NT2/D1 (cell line): ENCODE results near the gene P3H3.

Experiments
- DNase-seq: peaks from one replicate; pipeline ENCODE4 v3.0.0-alpha.2; 2011; ENCODE audit warnings: low read depth, low spot score
- H3K27me3 ChIP-seq: 2 replicates; pipeline ENCODE4 v1.6.0; 2011; ENCODE audit warnings: mild to moderate bottlenecking; ENCODE audit not compliant: insufficient read length, insufficient read depth
- H3K36me3 ChIP-seq: 2 replicates; pipeline ENCODE4 v1.6.1; 2011; ENCODE audit warnings: mild to moderate bottlenecking, low read length, mixed read lengths; ENCODE audit not compliant: insufficient read depth, insufficient read length
- H3K4me1 ChIP-seq: 2 replicates; pipeline ENCODE4 v1.5.1; 2011; ENCODE audit not compliant: insufficient read depth, insufficient read length
- H3K4me3 ChIP-seq: 2 replicates; pipeline ENCODE4 v1.5.1; 2011; ENCODE audit warnings: low read depth; ENCODE audit not compliant: insufficient read length
- H3K9ac ChIP-seq: 2 replicates; pipeline ENCODE4 v1.6.0; 2011; ENCODE audit warnings: low read depth; ENCODE audit not compliant: insufficient read length
- H3K9me3 ChIP-seq: 2 replicates; pipeline ENCODE4 v1.5.1; 2011; ENCODE audit warnings: mild to moderate bottlenecking, low read length; ENCODE audit not compliant: insufficient read depth
- SUZ12 ChIP-seq: IDR thresholded peaks from 2 replicates; pipeline ENCODE4 v1.6.1; 2011; ENCODE audit not compliant: insufficient read length, insufficient read depth; ENCODE audit errors: extremely low read depth
- YY1 ChIP-seq: IDR thresholded peaks from 2 replicates; pipeline ENCODE4 v1.6.1; 2011; ENCODE audit not compliant: insufficient read length, insufficient read depth
- ZNF274 ChIP-seq: IDR thresholded peaks from 2 replicates; pipeline ENCODE4 v1.6.1; 2011; ENCODE audit warnings: mild to moderate bottlenecking, low read depth, low read length

Gene P3H3

GRCh38 chr12:6827982-6828780 lies at the start of gene P3H3:
Gene P3H3, plus strand, starts transcription at chr12:6828407. Its CDS starts 34 bp downstream, at chr12:6828441.
- Histone ChIP-seq H3K36me3 (peaks cover 59% of the 10 kb centered on the region), H3K27me3 (no peaks in the 10 kb centered on the region), H3K4me3 (peak within 1 kb of the TSS; percentile 93), H3K9ac (peak within 1 kb of the TSS; percentile 94), H3K9me3 (no peaks in the 10 kb centered on the region), H3K4me1 (peaks cover 54% of the 10 kb centered on the region)
- TF ChIP-seq SUZ12 (no peak), ZNF274 (no peak), YY1 (no peak)
- DNase-seq: peak; percentile 89

DNA sequence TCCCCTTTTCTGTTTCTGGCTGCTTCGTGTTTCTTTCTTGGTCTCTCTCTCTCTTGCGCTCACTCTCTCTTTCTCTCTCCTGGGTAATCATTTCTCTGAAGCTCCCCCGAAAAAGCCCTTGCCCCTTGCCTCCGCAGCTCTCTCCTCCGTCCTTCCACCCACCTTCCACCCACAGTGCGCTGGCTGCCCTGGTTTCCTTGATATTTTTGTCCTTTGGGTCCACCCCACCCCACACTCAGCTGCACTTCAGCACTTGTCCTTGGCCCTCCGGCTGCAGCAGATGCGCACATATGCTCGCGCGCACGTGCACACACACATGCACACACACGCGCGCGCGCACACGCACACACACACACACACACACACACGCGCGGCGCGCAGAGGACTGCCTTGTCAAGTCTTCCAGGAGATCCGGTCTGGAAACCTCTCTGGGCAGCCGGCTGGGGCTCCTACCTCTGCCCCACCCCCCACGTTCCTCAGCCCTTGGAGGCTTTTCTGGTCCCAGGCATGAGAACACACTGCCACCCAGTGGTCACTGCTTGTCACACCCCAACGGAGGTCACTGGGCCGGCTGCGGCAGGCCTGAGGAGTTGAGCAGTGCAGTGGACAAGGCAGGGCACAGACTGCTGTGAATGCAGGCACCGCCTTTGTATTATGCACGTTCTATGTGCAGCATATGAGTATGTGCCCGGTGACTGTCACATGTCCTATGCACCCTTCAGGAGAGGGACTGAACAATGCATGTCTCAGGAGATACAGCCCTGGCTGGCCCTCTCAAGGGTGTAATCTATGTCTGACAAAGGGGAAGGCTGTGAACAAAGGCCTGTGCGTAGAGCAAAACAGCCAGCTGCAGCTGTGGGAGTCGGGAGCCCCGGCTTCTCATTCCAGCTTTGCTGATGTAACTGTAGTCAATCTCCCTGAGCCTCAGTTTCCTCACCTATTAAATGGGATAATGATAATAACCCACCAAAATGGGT lies 49.3 kb upstream of the P3H3 start:
- TF ChIP-seq YY1: no peak
- TF ChIP-seq SUZ12: no peak
- TF ChIP-seq ZNF274: no peak
- H3K9me3 ChIP-seq: no peaks in the 10 kb centered on the region

GRCh38 chr12:6779708-6780432 lies 48.3 kb upstream of the P3H3 start:
- H3K4me3 ChIP-seq: no peak overlapping the region
- H3K36me3 ChIP-seq: peaks cover 13% of the 10 kb centered on the region
- no peaks in the 10 kb centered on the region for H3K9me3 ChIP-seq
- DNase-seq: no peak
- H3K27me3 ChIP-seq: peaks cover 33% of the 10 kb centered on the region
- peak overlapping the region; percentile 57 for H3K9ac ChIP-seq
- TF ChIP-seq ZNF274: no peak
- TF ChIP-seq YY1: no peak
- no peak for TF ChIP-seq SUZ12
- H3K4me1 ChIP-seq: peaks cover 34% of the 10 kb centered on the region

More for the DNA sequence above, 49.3 kb upstream of the P3H3 start:
- DNase-seq: peak; percentile 100
- Histone ChIP-seq H3K36me3 (peaks cover 19% of the 10 kb centered on the region), H3K27me3 (peaks cover 43% of the 10 kb centered on the region), H3K9ac (peak overlapping the region; percentile 73), H3K4me3 (peak overlapping the region; percentile 44), H3K4me1 (peaks cover 35% of the 10 kb centered on the region)

DNA sequence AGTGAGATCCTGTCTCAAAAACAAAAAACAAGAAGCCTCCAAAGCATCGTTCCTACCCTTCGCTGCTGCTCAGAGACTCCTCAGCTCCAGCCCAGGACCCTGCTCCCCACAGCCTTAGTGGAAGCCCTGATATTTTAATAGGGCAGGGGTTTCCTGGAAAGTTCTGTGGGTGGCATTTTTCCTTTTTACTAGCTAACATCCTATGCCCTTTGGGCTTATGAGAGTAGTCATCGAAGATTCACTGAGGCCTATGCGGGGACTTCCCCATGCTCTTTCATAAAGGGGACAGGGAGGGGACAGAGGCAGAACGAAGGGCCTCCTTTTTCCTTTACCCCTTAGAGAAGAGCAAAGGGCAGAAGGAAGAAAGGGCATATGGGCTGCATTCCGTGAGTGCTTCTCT lies 47.6 kb upstream of the P3H3 start:
- Histone ChIP-seq H3K9me3 (no peaks in the 10 kb centered on the region), H3K36me3 (peaks cover 8% of the 10 kb centered on the region), H3K27me3 (peaks cover 26% of the 10 kb centered on the region), H3K4me3 (no peak overlapping the region), H3K9ac (no peak overlapping the region), H3K4me1 (peaks cover 37% of the 10 kb centered on the region)
- DNase-seq: no peak
- TF ChIP-seq YY1 (no peak), ZNF274 (no peak), SUZ12 (no peak)

DNA sequence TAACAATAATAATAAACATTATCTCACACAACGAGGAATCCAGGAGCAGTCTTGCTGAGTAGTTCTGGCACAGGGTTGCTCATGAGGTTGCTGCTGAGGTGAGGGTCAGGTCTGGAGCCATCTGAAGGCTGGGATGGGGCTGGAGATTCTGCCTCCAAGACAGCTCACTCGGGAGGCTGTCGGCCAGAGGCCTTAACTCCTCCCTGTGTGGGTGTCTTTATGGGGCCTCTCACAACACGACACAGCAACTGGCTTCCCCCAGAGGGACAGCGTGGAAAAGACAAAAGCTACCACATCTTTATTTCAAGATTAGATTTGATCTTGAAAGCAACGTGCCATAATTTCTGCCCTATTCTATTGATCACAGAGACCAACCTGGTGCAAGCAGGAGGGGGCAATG lies 46.1 kb upstream of the P3H3 start:
- Histone ChIP-seq H3K4me3 (no peak overlapping the region), H3K9ac (no peak overlapping the region), H3K9me3 (no peaks in the 10 kb centered on the region), H3K27me3 (peaks cover 12% of the 10 kb centered on the region), H3K4me1 (peaks cover 39% of the 10 kb centered on the region), H3K36me3 (no peaks in the 10 kb centered on the region)
- DNase-seq: no peak
- no peak for TF ChIP-seq SUZ12
- TF ChIP-seq YY1: no peak
- TF ChIP-seq ZNF274: no peak

DNA sequence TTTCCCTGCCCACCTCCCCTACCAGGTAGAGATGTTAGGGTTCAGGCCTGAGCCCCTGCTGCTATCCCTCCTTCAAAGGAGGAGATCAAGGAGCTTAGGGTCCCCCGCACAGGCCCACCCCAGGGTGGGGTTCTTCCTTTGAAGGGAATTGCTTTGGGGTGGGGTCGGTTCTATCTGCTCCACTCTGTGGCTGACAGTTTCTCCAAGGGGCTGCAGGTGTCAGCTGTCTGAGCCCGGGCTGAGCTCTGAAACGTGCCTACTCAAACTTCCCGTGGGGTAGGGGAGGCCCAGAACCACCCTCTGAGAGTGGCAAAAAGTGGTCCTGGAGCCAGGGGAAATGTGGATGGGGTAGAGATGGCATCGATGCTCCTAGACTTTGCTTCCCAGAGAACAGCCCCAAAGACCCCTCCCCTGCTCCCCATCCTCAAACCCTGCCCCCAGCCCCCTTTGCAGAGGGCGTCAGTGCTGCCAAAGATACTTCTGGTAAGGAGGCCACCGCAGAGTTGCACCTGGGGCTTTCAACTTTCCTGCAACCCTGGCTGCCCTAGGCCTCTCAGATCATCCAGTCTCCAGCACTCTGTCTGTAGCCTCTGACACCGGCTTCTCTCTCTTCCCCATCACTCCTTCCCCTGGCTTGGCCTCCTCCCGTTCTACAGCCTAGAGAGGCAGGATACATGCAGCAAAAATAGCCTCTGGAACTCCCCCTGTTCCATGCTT lies 45.2 kb upstream of the P3H3 start:
- Histone ChIP-seq H3K4me3 (no peak overlapping the region), H3K27me3 (peaks cover 4% of the 10 kb centered on the region), H3K36me3 (no peaks in the 10 kb centered on the region), H3K9ac (no peak overlapping the region), H3K9me3 (no peaks in the 10 kb centered on the region), H3K4me1 (peaks cover 30% of the 10 kb centered on the region)
- no peak for DNase-seq
- TF ChIP-seq SUZ12 (no peak), YY1 (no peak), ZNF274 (no peak)
